ENCODE data around the gene PSG5.
"Not testable (repeated sequence)": the region's sequence is repeated elsewhere in the genome, so short reads cannot be mapped to it uniquely, and the experiment has no call there.

PSG5 gene
- long read RNA-seq, result 0 reads

DNA sequence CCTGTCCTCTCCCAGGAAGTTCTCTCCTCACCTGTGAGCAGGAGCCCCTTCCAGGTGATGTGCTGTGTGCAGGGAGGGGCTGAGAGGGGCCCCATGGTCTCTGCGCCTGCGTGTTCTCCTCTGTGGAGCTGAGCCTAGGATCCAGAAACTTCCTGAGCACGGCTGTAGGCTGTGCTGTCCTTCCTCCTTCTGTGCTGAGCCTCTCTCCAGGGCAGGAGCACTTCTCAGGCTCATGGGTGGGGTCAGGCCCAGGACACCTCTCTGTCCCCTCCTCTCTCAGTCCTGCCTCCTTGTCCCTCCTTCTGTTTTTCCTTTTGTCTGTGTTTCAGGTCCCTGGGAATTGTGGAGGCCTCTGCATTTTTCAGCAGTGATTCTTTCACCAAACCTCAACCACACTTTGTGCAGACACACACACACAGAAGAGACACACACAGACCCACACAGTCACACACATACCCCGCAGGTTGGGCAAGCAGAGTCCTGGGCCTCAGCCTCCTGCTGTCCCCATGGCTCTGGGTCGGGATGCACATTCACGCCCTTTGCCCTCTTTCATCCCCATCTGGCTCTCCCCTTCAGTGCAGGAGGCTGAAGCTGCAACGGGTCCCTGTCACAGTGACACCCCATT lies at the start of gene PSG5:
TSS of gene PSG5 (minus strand) at position 226 of the 625 bp plus-strand sequence. CDS start at position 95, 131 bp downstream.
- not testable (repeated sequence) for DNase-seq (ENCODE audit: low read depth in 1 of 2, low spot score in 1 of 2); H3K27ac ChIP-seq (replicated peaks); H3K27me3 ChIP-seq (ENCODE audit: insufficient read depth, poor library complexity, severe bottlenecking); H3K4me3 ChIP-seq (replicated peaks; ENCODE audit: insufficient read depth, low read length)

- not testable (repeated sequence) for DNase-seq (ENCODE audit: low read depth in 1 of 2, low spot score in 1 of 2); H3K4me3 ChIP-seq (replicated peaks; ENCODE audit: insufficient read depth, low read length); H3K27ac ChIP-seq (replicated peaks); H3K27me3 ChIP-seq (ENCODE audit: insufficient read depth, poor library complexity, severe bottlenecking)
Observed at GRCh38 chr19:43235686-43236085, 49.4 kb upstream of the PSG5 start.

- no peak overlapping the region for H3K4me3 ChIP-seq (replicated peaks; ENCODE audit: insufficient read depth, low read length)
- no peaks in the 10 kb centered on the region for H3K27me3 ChIP-seq (ENCODE audit: insufficient read depth, poor library complexity, severe bottlenecking)
- no peak overlapping the region for H3K27ac ChIP-seq (replicated peaks)
- TF ChIP-seq, protein P1, sequence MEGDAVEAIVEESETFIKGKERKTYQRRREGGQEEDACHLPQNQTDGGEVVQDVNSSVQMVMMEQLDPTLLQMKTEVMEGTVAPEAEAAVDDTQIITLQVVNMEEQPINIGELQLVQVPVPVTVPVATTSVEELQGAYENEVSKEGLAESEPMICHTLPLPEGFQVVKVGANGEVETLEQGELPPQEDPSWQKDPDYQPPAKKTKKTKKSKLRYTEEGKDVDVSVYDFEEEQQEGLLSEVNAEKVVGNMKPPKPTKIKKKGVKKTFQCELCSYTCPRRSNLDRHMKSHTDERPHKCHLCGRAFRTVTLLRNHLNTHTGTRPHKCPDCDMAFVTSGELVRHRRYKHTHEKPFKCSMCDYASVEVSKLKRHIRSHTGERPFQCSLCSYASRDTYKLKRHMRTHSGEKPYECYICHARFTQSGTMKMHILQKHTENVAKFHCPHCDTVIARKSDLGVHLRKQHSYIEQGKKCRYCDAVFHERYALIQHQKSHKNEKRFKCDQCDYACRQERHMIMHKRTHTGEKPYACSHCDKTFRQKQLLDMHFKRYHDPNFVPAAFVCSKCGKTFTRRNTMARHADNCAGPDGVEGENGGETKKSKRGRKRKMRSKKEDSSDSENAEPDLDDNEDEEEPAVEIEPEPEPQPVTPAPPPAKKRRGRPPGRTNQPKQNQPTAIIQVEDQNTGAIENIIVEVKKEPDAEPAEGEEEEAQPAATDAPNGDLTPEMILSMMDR (IDR thresholded peaks at IDR 0.05; ENCODE audit: insufficient read depth, low read length), result no peak
- no peak for TF ChIP-seq SPI1 (IDR thresholded peaks at IDR 0.05; ENCODE audit: borderline replicate concordance, low read depth)
- no peak for TF ChIP-seq GABPA (IDR thresholded peaks at IDR 0.05; ENCODE audit: low read depth)
- TF ChIP-seq POLR2AphosphoS5 (IDR thresholded peaks at IDR 0.05; ENCODE audit: low read depth), result no peak
- TF ChIP-seq REST (IDR thresholded peaks at IDR 0.05; ENCODE audit: insufficient replicate concordance, low read depth), result no peak
- no peak for DNase-seq (ENCODE audit: low read depth in 1 of 2, low spot score in 1 of 2)
Observed at GRCh38 chr19:43229315-43229714, 43.0 kb upstream of the PSG5 start.

DNA sequence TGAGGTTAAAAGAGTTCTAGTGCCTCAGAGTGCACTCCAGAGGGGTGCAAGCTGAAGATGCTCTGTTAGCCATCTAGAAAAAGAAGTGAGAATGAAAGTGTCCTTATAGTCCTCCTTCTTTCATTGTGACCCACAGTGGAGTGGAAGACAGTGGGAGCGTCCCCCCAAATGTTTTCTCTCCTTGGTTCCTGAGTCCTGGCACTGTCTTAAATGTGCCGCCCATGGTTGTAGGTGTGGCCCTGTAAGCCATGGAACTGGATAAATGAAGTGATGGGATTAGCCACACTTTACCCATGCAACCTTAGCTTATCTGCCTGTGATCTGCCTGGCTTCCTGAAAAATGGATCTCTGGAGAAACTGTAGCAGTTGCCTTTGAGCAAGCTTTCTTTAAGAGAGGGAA lies 42.4 kb upstream of the PSG5 start:
- not testable (repeated sequence) for H3K27ac ChIP-seq (replicated peaks); DNase-seq (ENCODE audit: low read depth in 1 of 2, low spot score in 1 of 2); H3K27me3 ChIP-seq (ENCODE audit: insufficient read depth, poor library complexity, severe bottlenecking); H3K4me3 ChIP-seq (replicated peaks; ENCODE audit: insufficient read depth, low read length)

GRCh38 chr19:43226986-43227385 lies 40.6 kb upstream of the PSG5 start:
- not testable (repeated sequence) for H3K27ac ChIP-seq (replicated peaks); H3K4me3 ChIP-seq (replicated peaks; ENCODE audit: insufficient read depth, low read length); DNase-seq (ENCODE audit: low read depth in 1 of 2, low spot score in 1 of 2); H3K27me3 ChIP-seq (ENCODE audit: insufficient read depth, poor library complexity, severe bottlenecking)

GRCh38 chr19:43224855-43225253 lies 38.5 kb upstream of the PSG5 start:
- Histone ChIP-seq H3K27ac (replicated peaks) (no peak overlapping the region), H3K4me3 (replicated peaks; ENCODE audit: insufficient read depth, low read length) (no peak overlapping the region), H3K27me3 (ENCODE audit: insufficient read depth, poor library complexity, severe bottlenecking) (no peaks in the 10 kb centered on the region)
- TF ChIP-seq SPI1 (IDR thresholded peaks at IDR 0.05; ENCODE audit: borderline replicate concordance, low read depth), result no peak
- no peak for TF ChIP-seq POLR2AphosphoS5 (IDR thresholded peaks at IDR 0.05; ENCODE audit: low read depth)
- no peak for TF ChIP-seq REST (IDR thresholded peaks at IDR 0.05; ENCODE audit: insufficient replicate concordance, low read depth)
- TF ChIP-seq, protein P1 (IDR thresholded peaks at IDR 0.05; ENCODE audit: insufficient read depth, low read length), result no peak
- no peak for DNase-seq (ENCODE audit: low read depth in 1 of 2, low spot score in 1 of 2)

DNA sequence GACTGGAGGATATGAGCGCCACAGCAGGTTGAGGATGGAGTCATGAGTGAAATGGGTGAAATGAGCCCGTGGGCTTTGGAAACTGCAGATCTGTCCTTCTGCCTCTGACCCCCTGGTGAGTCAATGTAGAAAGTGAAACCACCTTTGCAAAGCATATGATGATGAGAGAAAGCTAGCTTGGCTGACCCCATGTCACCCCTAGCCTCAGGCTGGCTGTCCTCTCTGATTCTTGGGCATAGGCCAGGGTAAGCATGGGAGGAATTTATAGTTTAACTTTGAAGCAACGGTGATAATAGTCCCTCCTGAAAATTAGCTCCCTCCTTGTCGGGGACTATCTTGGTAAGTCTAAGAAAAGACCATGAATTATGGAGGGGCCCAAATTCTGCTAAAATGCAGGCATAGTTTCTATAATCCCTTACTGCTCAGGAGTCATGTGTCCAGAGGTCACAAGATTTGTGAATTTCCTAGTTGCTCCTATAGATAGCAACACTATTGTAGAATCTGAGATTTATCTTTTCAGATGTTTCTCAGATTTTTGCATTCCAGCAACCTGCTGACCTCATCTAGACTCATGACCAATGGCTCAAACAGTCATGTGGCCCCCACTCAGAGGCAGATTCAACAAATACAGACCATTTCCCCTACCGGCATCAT lies 38.0 kb upstream of the PSG5 start:
- H3K4me3 ChIP-seq (replicated peaks; ENCODE audit: insufficient read depth, low read length); H3K27ac ChIP-seq (replicated peaks); DNase-seq (ENCODE audit: low read depth in 1 of 2, low spot score in 1 of 2); H3K27me3 ChIP-seq (ENCODE audit: insufficient read depth, poor library complexity, severe bottlenecking): not testable (repeated sequence)

DNA sequence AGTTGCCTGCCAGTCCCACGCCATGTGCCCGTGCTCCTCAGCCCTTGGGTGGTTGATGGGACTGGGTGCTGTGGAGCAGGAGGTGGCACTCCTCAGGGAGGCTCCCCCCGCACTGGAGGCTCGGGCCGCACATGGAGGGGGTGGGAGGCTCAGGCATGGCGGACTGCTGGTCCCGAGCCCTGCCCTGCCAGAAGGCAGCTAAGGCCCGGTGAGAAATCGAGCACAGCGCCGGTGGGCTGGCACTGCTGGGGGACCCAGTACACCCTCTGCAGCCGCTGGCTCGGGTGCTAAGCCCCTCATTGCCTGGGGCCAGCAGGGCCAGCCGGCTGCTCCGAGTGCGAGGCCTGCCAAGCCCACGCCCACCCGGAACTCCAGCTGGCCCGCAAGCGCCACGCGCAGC lies 35.6 kb upstream of the PSG5 start:
- not testable (repeated sequence) for H3K4me3 ChIP-seq (replicated peaks; ENCODE audit: insufficient read depth, low read length); DNase-seq (ENCODE audit: low read depth in 1 of 2, low spot score in 1 of 2); H3K27me3 ChIP-seq (ENCODE audit: insufficient read depth, poor library complexity, severe bottlenecking); H3K27ac ChIP-seq (replicated peaks)

DNA sequence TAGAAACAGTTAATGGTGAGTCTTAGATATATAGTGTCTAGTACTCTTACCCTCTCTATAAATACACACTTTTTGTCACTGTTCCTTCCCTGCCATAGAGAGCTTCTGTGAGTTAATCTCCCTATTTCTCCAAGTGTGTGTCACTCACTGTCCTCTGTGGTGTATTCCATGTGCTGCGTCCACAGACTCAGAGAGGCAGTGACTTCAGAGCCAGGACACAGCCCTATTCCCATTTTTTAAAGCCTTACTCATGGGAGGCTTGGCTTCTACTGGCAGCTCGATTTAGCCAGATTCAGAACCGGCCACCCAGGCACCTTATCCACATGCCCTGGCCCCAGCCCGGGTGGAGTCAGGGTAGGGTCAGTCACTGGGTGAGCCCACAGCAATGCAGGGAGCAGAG lies 32.8 kb upstream of the PSG5 start:
- H3K27ac ChIP-seq (replicated peaks); H3K27me3 ChIP-seq (ENCODE audit: insufficient read depth, poor library complexity, severe bottlenecking); DNase-seq (ENCODE audit: low read depth in 1 of 2, low spot score in 1 of 2): not testable (repeated sequence)

More for the DNA sequence above, 32.8 kb upstream of the PSG5 start:
- H3K4me3 ChIP-seq (replicated peaks; ENCODE audit: insufficient read depth, low read length), result not testable (repeated sequence)
